Measurements from ENCODE around the gene SIX4. TPM values are rescaled to one million over a fixed set of nuclear protein-coding genes. Genes with fewer than 3 reads are reported as not detected.

Gene SIX4
- total and polyA plus RNA-seq, 9 of the 15 experiments (the other 6 are each of a cell fraction or from before 2014, with no cell fraction given) = 0.77 to 8.6 (median 5.6) TPM

DNA sequence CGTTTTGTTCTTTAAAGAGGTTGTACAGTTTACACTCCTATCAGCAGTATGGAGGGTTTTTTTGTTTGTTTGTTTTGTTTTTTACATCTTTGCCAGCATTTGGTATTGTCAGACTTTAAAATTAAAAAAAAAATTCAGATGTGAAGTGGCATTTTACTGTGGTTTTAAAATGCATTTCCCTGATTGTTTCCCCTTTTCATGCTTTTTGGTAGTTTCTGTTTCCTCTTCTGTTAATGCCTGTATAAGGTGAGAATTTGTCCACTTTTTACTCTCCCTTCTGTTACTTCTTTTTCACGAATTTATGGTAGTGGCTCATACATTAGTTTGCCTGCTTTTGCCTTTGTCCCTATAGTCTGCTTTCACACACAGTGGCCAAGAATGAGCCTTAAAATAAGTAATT lies 47.0 kb upstream of the SIX4 start:
- CTCF ChIA-PET (ENCODE audit: low intra/inter-chr PET ratio) = no interaction called here
- no peak overlapping the region for H3K4me3 ChIP-seq

DNA sequence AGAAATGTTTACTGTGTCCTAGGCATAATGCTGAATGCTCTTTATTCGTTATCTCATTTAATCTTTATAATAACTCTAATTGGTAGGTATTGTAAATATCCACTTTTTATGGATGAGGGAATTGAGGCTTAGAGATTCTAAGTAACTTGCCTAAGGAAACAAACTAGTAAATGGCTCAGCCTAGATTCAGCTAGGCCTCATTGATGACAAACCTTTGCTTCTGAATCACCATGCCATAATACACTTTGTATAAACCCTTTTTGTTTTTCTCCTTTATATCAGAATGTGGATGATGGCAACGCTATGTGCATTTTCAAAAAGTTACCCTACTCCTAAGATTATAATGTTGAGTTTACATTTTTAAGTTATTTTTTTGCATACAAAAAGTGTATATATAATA lies 44.5 kb upstream of the SIX4 start:
- no peaks in the 10 kb centered on the region for H3K9me3 ChIP-seq (replicated peaks; ENCODE audit: control insufficient read depth, insufficient read depth, low read depth, low read length)
- H4K20me1 ChIP-seq (replicated peaks; ENCODE audit: control insufficient read depth, insufficient read depth, low read length) = no peaks in the 10 kb centered on the region; the same call in 1 of the 2 replicates
- ChIA-PET POLR2A (no interaction called here), CTCF (ENCODE audit: low intra/inter-chr PET ratio) (no interaction called here)
- H3K4me2 ChIP-seq (ENCODE audit: insufficient read depth, low read length) = no peak overlapping the region
- H3K4me3 ChIP-seq = no peak overlapping the region
- BruUV-seq (replicated peaks) = no TSS peak
- no peaks in the 10 kb centered on the region for H3K9me1 ChIP-seq (ENCODE audit: control insufficient read depth, insufficient read depth, low read length)
- in situ Hi-C loops (cut with MboI) = no loop called here
- intact Hi-C loops (cut with micrococcal nuclease) = no loop called here
- DNase-seq (ENCODE audit: extremely low read depth in 1 of 4, low spot score in 3 of 4) (no peak), FAIRE-seq (no peak), ATAC-seq (no peak)
- no peak overlapping the region for H2AFZ ChIP-seq (ENCODE audit: low read depth, low read length)
- H3K4me1 ChIP-seq (replicated peaks in 1 of 2; ENCODE audit: control insufficient read depth in 2 of 2, insufficient read depth in 2 of 2, low read length in 2 of 2) = no peaks in the 10 kb centered on the region; a peak in 1 of 5 replicates
- no peaks in the 10 kb centered on the region for H3K27me3 ChIP-seq (ENCODE audit: control insufficient read depth in 2 of 2, insufficient read depth in 2 of 2, low read length in 2 of 2)
- H3K79me2 ChIP-seq (ENCODE audit: control insufficient read depth, insufficient read depth, low read length) = peaks cover 5% of the 10 kb centered on the region; the same call in 2 of the 3 replicates
- H3K36me3 ChIP-seq (ENCODE audit: control insufficient read depth, insufficient read depth, low read length) = no peaks in the 10 kb centered on the region
- no peak overlapping the region for H3K27ac ChIP-seq (ENCODE audit: extremely low read depth, low read depth, low read length)
- no peak overlapping the region for H3K9ac ChIP-seq (ENCODE audit: insufficient read depth in 1 of 2, low read depth in 2 of 2, low read length in 2 of 2)
- 73% methylated on average over 2 of the region's 2 CpGs for WGBS (ENCODE audit: insufficient coverage, low coverage, missing lambda C conversion rate)
- TF ChIP-seq, protein P1, sequence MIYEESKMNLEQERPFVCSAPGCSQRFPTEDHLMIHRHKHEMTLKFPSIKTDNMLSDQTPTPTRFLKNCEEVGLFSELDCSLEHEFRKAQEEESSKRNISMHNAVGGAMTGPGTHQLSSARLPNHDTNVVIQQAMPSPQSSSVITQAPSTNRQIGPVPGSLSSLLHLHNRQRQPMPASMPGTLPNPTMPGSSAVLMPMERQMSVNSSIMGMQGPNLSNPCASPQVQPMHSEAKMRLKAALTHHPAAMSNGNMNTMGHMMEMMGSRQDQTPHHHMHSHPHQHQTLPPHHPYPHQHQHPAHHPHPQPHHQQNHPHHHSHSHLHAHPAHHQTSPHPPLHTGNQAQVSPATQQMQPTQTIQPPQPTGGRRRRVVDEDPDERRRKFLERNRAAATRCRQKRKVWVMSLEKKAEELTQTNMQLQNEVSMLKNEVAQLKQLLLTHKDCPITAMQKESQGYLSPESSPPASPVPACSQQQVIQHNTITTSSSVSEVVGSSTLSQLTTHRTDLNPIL (CRISPR knock-in tag; IDR thresholded peaks at IDR 0.05) = no peak
- TF ChIP-seq, protein P2, sequence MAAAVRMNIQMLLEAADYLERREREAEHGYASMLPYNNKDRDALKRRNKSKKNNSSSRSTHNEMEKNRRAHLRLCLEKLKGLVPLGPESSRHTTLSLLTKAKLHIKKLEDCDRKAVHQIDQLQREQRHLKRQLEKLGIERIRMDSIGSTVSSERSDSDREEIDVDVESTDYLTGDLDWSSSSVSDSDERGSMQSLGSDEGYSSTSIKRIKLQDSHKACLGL (CRISPR knock-in tag; IDR thresholded peaks at IDR 0.05; ENCODE audit: borderline replicate concordance, poor library complexity, severe bottlenecking) = no peak
- TF ChIP-seq, protein P3, sequence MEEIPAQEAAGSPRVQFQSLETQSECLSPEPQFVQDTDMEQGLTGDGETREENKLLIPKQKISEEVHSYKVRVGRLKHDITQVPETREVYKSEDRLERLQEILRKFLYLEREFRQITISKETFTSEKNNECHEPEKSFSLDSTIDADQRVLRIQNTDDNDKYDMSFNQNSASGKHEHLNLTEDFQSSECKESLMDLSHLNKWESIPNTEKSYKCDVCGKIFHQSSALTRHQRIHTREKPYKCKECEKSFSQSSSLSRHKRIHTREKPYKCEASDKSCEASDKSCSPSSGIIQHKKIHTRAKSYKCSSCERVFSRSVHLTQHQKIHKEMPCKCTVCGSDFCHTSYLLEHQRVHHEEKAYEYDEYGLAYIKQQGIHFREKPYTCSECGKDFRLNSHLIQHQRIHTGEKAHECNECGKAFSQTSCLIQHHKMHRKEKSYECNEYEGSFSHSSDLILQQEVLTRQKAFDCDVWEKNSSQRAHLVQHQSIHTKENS (CRISPR knock-in tag; IDR thresholded peaks at IDR 0.05) = no peak
- TF ChIP-seq TAF15 (IDR thresholded peaks at IDR 0.05; ENCODE audit: low read depth, low read length) = no peak
- TF ChIP-seq STAT5A (IDR thresholded peaks at IDR 0.05; ENCODE audit: borderline replicate concordance, low read length) = no peak
- TF ChIP-seq FOS (IDR thresholded peaks at IDR 0.05; ENCODE audit: extremely low read depth, insufficient read length) = no peak

More for the DNA sequence above, 47.0 kb upstream of the SIX4 start:
- H3K27ac ChIP-seq (ENCODE audit: extremely low read depth, low read depth, low read length) = no peak overlapping the region
- ATAC-seq (no peak), FAIRE-seq (no peak), DNase-seq (ENCODE audit: extremely low read depth in 1 of 4, low spot score in 3 of 4) (no peak)
- H3K4me1 ChIP-seq (replicated peaks in 1 of 2; ENCODE audit: control insufficient read depth in 2 of 2, insufficient read depth in 2 of 2, low read length in 2 of 2) = no peaks in the 10 kb centered on the region
- in situ Hi-C loops (cut with MboI) = no loop called here
- POLR2A ChIA-PET = no interaction called here
- H3K36me3 ChIP-seq (ENCODE audit: control insufficient read depth, insufficient read depth, low read length) = no peaks in the 10 kb centered on the region
- intact Hi-C loops (cut with micrococcal nuclease) = no loop called here
- no peaks in the 10 kb centered on the region for H3K9me1 ChIP-seq (ENCODE audit: control insufficient read depth, insufficient read depth, low read length)
- no peak overlapping the region for H2AFZ ChIP-seq (ENCODE audit: low read depth, low read length)
- no peaks in the 10 kb centered on the region for H3K9me3 ChIP-seq (replicated peaks; ENCODE audit: control insufficient read depth, insufficient read depth, low read depth, low read length)
- BruUV-seq (replicated peaks) = no TSS peak
- 0 out of 3 replicates have a peak, but pooled peaks cover 4% of the 10 kb centered on the region for H3K79me2 ChIP-seq (ENCODE audit: control insufficient read depth, insufficient read depth, low read length)
- TF ChIP-seq TRIM24 (IDR thresholded peaks at IDR 0.05) = no peak
- no peak for TF ChIP-seq HSF4 (CRISPR knock-in tag; IDR thresholded peaks at IDR 0.05; ENCODE audit: borderline replicate concordance)
- TF ChIP-seq, protein P4, sequence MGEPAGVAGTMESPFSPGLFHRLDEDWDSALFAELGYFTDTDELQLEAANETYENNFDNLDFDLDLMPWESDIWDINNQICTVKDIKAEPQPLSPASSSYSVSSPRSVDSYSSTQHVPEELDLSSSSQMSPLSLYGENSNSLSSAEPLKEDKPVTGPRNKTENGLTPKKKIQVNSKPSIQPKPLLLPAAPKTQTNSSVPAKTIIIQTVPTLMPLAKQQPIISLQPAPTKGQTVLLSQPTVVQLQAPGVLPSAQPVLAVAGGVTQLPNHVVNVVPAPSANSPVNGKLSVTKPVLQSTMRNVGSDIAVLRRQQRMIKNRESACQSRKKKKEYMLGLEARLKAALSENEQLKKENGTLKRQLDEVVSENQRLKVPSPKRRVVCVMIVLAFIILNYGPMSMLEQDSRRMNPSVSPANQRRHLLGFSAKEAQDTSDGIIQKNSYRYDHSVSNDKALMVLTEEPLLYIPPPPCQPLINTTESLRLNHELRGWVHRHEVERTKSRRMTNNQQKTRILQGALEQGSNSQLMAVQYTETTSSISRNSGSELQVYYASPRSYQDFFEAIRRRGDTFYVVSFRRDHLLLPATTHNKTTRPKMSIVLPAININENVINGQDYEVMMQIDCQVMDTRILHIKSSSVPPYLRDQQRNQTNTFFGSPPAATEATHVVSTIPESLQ (CRISPR knock-in tag; IDR thresholded peaks at IDR 0.05) = no peak
- no peaks in the 10 kb centered on the region for H3K27me3 ChIP-seq (ENCODE audit: control insufficient read depth in 2 of 2, insufficient read depth in 2 of 2, low read length in 2 of 2)
- H3K9ac ChIP-seq (ENCODE audit: insufficient read depth in 1 of 2, low read depth in 2 of 2, low read length in 2 of 2) = no peak overlapping the region
- H3K4me2 ChIP-seq (ENCODE audit: insufficient read depth, low read length) = no peak overlapping the region
- H4K20me1 ChIP-seq (replicated peaks; ENCODE audit: control insufficient read depth, insufficient read depth, low read length) = no peaks in the 10 kb centered on the region
- 20% methylated on average over 2 of the region's 2 CpGs for WGBS (ENCODE audit: insufficient coverage, low coverage, missing lambda C conversion rate)

Measured in K562 (cell line).